ENCODE results near the gene RUFY4. TPM values are rescaled to one million over a fixed set of nuclear protein-coding genes. Genes with fewer than 3 reads are reported as not detected.

Gene RUFY4
- total RNA-seq, 1 donor from 2014 or later: not detected

DNA sequence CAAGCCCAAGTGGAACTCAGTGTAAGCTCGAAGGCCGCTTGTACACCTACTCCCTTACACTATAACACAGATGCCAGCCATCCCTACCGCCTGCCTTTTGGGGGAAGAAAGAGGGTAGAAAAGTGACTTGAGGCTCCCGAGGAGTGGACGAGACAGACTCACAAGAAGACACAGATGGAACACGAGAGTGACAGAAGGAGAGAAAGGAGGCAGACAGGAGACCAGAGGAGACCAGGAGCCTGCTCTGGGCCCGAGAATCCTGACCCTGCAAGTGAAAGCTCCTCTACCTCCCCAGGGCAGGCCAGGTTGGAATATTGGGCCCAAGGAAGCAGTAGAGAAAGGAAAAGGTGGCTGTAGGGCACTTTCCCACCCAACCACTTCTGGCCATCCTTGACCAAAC, 42.8 kb upstream of the RUFY4 start:
- H3K4me2 ChIP-seq (ENCODE audit: low read length): no peak overlapping the region
- H3K27me3 ChIP-seq (ENCODE audit: insufficient read depth, low read length): no peaks in the 10 kb centered on the region
- no peaks in the 10 kb centered on the region for H4K20me1 ChIP-seq (ENCODE audit: insufficient read depth, low read length)
- H3K4me1 ChIP-seq (ENCODE audit: insufficient read depth, low read length): no peaks in the 10 kb centered on the region
- H3K36me3 Mint-ChIP-seq (ENCODE audit: low read depth, unreplicated experiment): peaks cover 5% of the 10 kb centered on the region
- DNase-seq (ENCODE audit: low read depth) (no peak), FAIRE-seq (no peak)
- no peaks in the 10 kb centered on the region for H3K79me2 ChIP-seq (ENCODE audit: insufficient read depth, low read length)
- H3K27ac ChIP-seq (ENCODE audit: low read depth, low read length): no peak overlapping the region
- no peak overlapping the region for H2AFZ ChIP-seq (ENCODE audit: low read depth, low read length)
- H3K27me3 Mint-ChIP-seq (ENCODE audit: low read depth, unreplicated experiment): peaks cover 34% of the 10 kb centered on the region
- H3K9me3 Mint-ChIP-seq (ENCODE audit: unreplicated experiment): no peaks in the 10 kb centered on the region
- H3K36me3 ChIP-seq (ENCODE audit: insufficient read depth, low read length): no peaks in the 10 kb centered on the region
- no peak overlapping the region for H3K4me3 Mint-ChIP-seq (ENCODE audit: unreplicated experiment)
- peaks cover 7% of the 10 kb centered on the region for H3K4me1 Mint-ChIP-seq (ENCODE audit: low read depth, unreplicated experiment)
- H3K27ac Mint-ChIP-seq (ENCODE audit: unreplicated experiment): no peak overlapping the region
- no peaks in the 10 kb centered on the region for H3K9me3 ChIP-seq (ENCODE audit: insufficient read depth, low read depth, low read length)
- TF ChIP-seq EZH2 (IDR thresholded peaks at IDR 0.05; ENCODE audit: insufficient read depth, low read length) (no peak), CTCF (IDR thresholded peaks at IDR 0.05; ENCODE audit: insufficient read depth, low read depth, low read length) (no peak)
- no peak overlapping the region for H3K9ac ChIP-seq (ENCODE audit: low read length)
- no peak overlapping the region for H3K4me3 ChIP-seq (ENCODE audit: insufficient read depth, low read depth, low read length)

DNA sequence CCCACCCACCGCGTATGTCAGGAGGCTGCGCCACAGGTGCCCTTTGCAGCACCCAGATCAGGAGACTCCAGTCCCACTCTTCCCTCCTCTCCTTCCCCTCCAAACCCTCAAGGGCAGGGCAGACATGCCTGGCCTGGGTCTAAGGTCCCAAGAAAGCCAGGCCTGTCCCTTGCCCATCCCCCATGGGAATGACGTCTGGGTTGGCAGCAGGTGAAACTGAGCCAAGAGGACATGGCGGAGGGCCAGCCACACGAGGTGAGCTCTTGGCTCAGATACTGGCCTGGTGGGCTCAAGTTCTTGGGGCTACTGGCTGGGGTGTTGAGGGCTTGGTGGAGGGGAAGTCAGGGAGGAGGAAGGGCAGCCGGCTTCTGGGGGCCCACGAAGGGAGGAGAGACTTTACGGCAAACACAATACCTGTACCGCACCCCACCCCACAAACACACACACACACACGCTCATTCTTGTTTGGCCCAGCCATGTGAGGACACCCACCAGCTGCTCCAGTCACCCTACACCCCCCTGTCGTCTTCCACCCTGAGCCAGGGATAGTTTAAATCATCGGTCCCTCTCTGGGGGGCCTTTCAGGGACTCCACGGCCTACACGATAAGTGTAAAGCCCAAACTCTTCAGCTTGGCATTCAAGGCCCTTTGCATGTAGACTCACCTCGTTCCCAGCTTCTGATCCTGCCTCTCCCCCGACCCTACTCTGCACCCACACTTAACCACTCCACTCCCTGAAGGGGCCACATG, 42.2 kb upstream of the RUFY4 start:
- H3K4me3 Mint-ChIP-seq (ENCODE audit: unreplicated experiment): no peak overlapping the region
- DNase-seq (ENCODE audit: low read depth): no peak
- H3K9me3 Mint-ChIP-seq (ENCODE audit: unreplicated experiment): no peaks in the 10 kb centered on the region
- H3K4me1 Mint-ChIP-seq (ENCODE audit: low read depth, unreplicated experiment): peaks cover 5% of the 10 kb centered on the region
- H3K4me1 ChIP-seq (ENCODE audit: insufficient read depth, low read length): no peaks in the 10 kb centered on the region
- FAIRE-seq: no peak
- TF ChIP-seq CTCF (IDR thresholded peaks at IDR 0.05; ENCODE audit: insufficient read depth, low read depth, low read length): no peak
- no peak for TF ChIP-seq EZH2 (IDR thresholded peaks at IDR 0.05; ENCODE audit: insufficient read depth, low read length)
- no peak overlapping the region for H3K27ac Mint-ChIP-seq (ENCODE audit: unreplicated experiment)
- H3K79me2 ChIP-seq (ENCODE audit: insufficient read depth, low read length): no peaks in the 10 kb centered on the region
- H4K20me1 ChIP-seq (ENCODE audit: insufficient read depth, low read length): no peaks in the 10 kb centered on the region
- H3K9ac ChIP-seq (ENCODE audit: low read length): no peak overlapping the region
- H3K27me3 ChIP-seq (ENCODE audit: insufficient read depth, low read length): no peaks in the 10 kb centered on the region
- H3K4me3 ChIP-seq (ENCODE audit: insufficient read depth, low read depth, low read length): no peak overlapping the region
- no peaks in the 10 kb centered on the region for H3K36me3 ChIP-seq (ENCODE audit: insufficient read depth, low read length)
- H2AFZ ChIP-seq (ENCODE audit: low read depth, low read length): no peak overlapping the region
- no peak overlapping the region for H3K27ac ChIP-seq (ENCODE audit: low read depth, low read length)
- H3K9me3 ChIP-seq (ENCODE audit: insufficient read depth, low read depth, low read length): no peaks in the 10 kb centered on the region
- H3K36me3 Mint-ChIP-seq (ENCODE audit: low read depth, unreplicated experiment): peaks cover 5% of the 10 kb centered on the region
- peaks cover 32% of the 10 kb centered on the region for H3K27me3 Mint-ChIP-seq (ENCODE audit: low read depth, unreplicated experiment)
- no peak overlapping the region for H3K4me2 ChIP-seq (ENCODE audit: low read length)

Measured in astrocyte (in vitro differentiated cells and primary cell).